ENCODE data around the gene PTCH2.
A peak's percentile ranks its signal among the peaks of the same experiment; 100 is the strongest.

PTCH2 gene

DNA sequence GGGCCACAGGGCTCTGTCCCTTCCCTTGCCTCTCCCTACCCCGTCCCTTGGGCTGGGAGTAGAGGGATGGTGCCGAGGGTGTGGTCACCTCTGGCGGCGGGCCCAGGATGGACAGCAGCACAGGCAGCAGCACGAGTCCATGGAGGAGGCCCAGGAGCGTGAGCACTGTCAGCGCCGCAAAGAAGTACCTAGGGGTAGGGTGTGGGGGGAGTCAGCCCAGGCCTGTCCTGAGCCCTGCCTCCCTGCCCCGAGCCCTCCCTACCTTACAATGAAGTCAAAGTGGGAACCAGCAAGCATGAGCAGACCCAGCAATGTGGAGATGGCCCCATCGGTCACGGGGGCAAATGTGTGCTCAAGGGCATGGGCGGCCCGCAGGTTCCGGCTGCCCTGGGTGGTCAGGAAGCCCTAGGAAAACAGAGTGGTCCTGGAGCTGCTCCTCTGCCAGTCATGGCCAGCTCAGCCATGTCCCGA, 20.0 kb downstream of the PTCH2 start:
- no peak for DNase-seq (ENCODE audit: low spot score)
- TF ChIP-seq, protein P1, sequence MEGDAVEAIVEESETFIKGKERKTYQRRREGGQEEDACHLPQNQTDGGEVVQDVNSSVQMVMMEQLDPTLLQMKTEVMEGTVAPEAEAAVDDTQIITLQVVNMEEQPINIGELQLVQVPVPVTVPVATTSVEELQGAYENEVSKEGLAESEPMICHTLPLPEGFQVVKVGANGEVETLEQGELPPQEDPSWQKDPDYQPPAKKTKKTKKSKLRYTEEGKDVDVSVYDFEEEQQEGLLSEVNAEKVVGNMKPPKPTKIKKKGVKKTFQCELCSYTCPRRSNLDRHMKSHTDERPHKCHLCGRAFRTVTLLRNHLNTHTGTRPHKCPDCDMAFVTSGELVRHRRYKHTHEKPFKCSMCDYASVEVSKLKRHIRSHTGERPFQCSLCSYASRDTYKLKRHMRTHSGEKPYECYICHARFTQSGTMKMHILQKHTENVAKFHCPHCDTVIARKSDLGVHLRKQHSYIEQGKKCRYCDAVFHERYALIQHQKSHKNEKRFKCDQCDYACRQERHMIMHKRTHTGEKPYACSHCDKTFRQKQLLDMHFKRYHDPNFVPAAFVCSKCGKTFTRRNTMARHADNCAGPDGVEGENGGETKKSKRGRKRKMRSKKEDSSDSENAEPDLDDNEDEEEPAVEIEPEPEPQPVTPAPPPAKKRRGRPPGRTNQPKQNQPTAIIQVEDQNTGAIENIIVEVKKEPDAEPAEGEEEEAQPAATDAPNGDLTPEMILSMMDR (IDR thresholded peaks at IDR 0.05; ENCODE audit: extremely low read depth, missing control alignments): no peak

- TF ChIP-seq, protein P1 (IDR thresholded peaks at IDR 0.05; ENCODE audit: extremely low read depth, missing control alignments): no peak
- DNase-seq (ENCODE audit: low spot score): no peak
These were observed 20.8 kb downstream of the PTCH2 start for GRCh38 chr1:44822131-44822701.

- no peak for DNase-seq (ENCODE audit: low spot score)
- TF ChIP-seq, protein P1 (IDR thresholded peaks at IDR 0.05; ENCODE audit: extremely low read depth, missing control alignments): no peak
These were observed 21.8 kb downstream of the PTCH2 start for GRCh38 chr1:44821240-44821715.

DNA sequence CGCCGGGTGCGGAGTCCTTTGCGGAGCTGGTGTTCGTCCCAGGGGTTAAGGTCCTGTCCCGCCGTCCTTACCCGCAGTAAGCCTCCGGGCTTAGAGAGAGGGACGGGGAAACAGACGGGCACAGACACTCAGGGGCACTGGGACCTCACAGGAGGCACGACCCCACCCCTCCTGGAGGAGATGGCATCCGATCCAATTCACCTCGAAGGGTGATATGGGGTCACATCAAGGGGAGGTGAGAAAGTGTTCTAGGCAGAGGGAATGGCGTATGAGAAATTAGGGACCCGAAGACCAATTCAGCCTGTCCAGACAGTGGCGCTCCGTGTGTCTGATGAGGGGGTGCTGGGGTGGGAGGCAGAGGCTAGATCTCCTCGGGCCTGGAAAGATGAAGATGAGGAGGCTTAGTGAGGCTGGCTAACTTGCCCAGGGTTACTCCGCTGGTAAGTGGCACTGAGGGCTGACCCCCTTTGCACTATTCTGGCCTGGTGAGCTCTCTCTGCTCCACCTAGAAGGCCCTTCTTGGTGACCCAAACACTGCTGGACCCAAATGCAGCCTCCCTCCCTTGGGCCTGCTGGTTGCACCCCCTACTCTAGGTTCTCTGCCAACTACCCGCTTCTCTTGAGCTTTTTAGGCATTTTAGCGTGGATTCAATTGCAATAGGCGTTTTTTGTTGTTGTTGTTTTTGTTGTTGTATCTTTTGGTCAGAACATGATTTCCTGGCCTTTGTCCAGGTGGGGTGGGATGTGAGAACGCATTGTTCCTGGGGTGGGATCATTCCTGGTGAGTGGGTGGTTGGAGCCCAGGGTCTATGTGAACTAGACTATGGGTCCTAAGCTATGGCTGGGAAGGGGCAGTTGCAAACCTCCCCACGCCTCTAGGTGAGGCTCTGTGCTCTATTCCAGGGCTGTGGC, 22.5 kb downstream of the PTCH2 start:
- TF ChIP-seq, protein P1 (IDR thresholded peaks at IDR 0.05; ENCODE audit: extremely low read depth, missing control alignments): no peak
- no peak for DNase-seq (ENCODE audit: low spot score)

- TF ChIP-seq, protein P1 (IDR thresholded peaks at IDR 0.05; ENCODE audit: extremely low read depth, missing control alignments): no peak
- DNase-seq (ENCODE audit: low spot score): peak; percentile 91
These were observed 23.3 kb downstream of the PTCH2 start for GRCh38 chr1:44819608-44820327.

GRCh38 chr1:44819196-44819607, 23.9 kb downstream of the PTCH2 start:
- no peak for DNase-seq (ENCODE audit: low spot score)
- TF ChIP-seq, protein P1 (IDR thresholded peaks at IDR 0.05; ENCODE audit: extremely low read depth, missing control alignments): no peak

All from GM20000 (cell line).